ENCODE results near the gene VAV2. TPM values are rescaled to one million over a fixed set of nuclear protein-coding genes. Genes with fewer than 3 reads are reported as not detected.

Gene VAV2
- total and polyA plus RNA-seq, 9 of the 15 experiments (the other 6 are each of a cell fraction or from before 2014, with no cell fraction given): 0.01 to 2.7 (median 1.0) TPM; not detected in 1

- Histone ChIP-seq H3K27ac (ENCODE audit: extremely low read depth, low read depth, low read length) (no peak overlapping the region), H3K9me1 (ENCODE audit: control insufficient read depth, insufficient read depth, low read length) (no peaks in the 10 kb centered on the region), H3K36me3 (ENCODE audit: control insufficient read depth, insufficient read depth, low read length) (no peaks in the 10 kb centered on the region), H3K4me2 (ENCODE audit: insufficient read depth, low read length) (no peak overlapping the region), H2AFZ (ENCODE audit: low read depth, low read length) (no peak overlapping the region), H3K4me3 (no peak overlapping the region), H3K27me3 (ENCODE audit: control insufficient read depth in 2 of 2, insufficient read depth in 2 of 2, low read length in 2 of 2) (peaks cover 7 to 64% of the 10 kb centered on the region in 2 experiments; a peak in 4 of 5 replicates), H3K9me3 (replicated peaks; ENCODE audit: control insufficient read depth, insufficient read depth, low read depth, low read length) (no peaks in the 10 kb centered on the region; the same call in 1 of the 2 replicates), H3K79me2 (ENCODE audit: control insufficient read depth, insufficient read depth, low read length) (no peaks in the 10 kb centered on the region), H4K20me1 (replicated peaks; ENCODE audit: control insufficient read depth, insufficient read depth, low read length) (peaks cover 19% of the 10 kb centered on the region), H3K9ac (ENCODE audit: insufficient read depth in 1 of 2, low read depth in 2 of 2, low read length in 2 of 2) (no peak overlapping the region), H3K4me1 (replicated peaks in 1 of 2; ENCODE audit: control insufficient read depth in 2 of 2, insufficient read depth in 2 of 2, low read length in 2 of 2) (no peaks in the 10 kb centered on the region; a peak in 1 of 5 replicates)
- WGBS (ENCODE audit: insufficient coverage, low coverage, missing lambda C conversion rate): 18% methylated on average over 15 of the region's 16 CpGs
- TF ChIP-seq SMAD3 (CRISPR knock-in tag; conservative IDR thresholded peaks at IDR 0.05) (no peak), ZBED1 (IDR thresholded peaks at IDR 0.05) (no peak), TSHZ1 (CRISPR knock-in tag; IDR thresholded peaks at IDR 0.05) (no peak), PHB (CRISPR knock-in tag; IDR thresholded peaks at IDR 0.05) (no peak), RBM17 (IDR thresholded peaks at IDR 0.05; ENCODE audit: borderline replicate concordance, low read depth, low read length) (no peak), XRCC5 (IDR thresholded peaks at IDR 0.05; ENCODE audit: low read depth, low read length) (no peak), ZBTB40 (IDR thresholded peaks at IDR 0.05) (no peak), ZBTB40 (CRISPR knock-in tag; IDR thresholded peaks at IDR 0.05) (no peak)
- intact Hi-C loops (cut with micrococcal nuclease) (no loop called here), in situ Hi-C loops (cut with MboI) (no loop called here)
- ChIA-PET POLR2A (interaction anchor here (1.1 kb wide), 1 partner anchor 8 kb away, joined by 3 read pairs; no protein-coding TSS in a partner anchor), CTCF (ENCODE audit: low intra/inter-chr PET ratio) (no interaction called here)
- DNase-seq (ENCODE audit: extremely low read depth in 1 of 4, low spot score in 3 of 4) (no peak), ATAC-seq (no peak), FAIRE-seq (no peak)
- no TSS peak for BruUV-seq (replicated peaks)
Measured at GRCh38 chr9:133916159-133916541, 76.0 kb downstream of the VAV2 start.

All from K562 (cell line).